ENCODE data around the gene ENDOG. TPM values are rescaled to one million over a fixed set of nuclear protein-coding genes. Genes with fewer than 3 reads are reported as not detected.

The ENDOG gene
- total and polyA plus RNA-seq, 2 experiments from 2014 or later, result 15.1 to 23.5 TPM

GRCh38 chr9:128828719-128829452 lies 10.6 kb downstream of the ENDOG start:
- Mint-ChIP-seq H3K36me3 (ENCODE audit: low read depth) (peaks cover 59% of the 10 kb centered on the region), H3K27ac (peak overlapping the region; percentile 97), H3K9me3 (no peaks in the 10 kb centered on the region; the same call in 2 of the 3 replicates), H3K4me3 (peak overlapping the region; percentile 96), H3K27me3 (ENCODE audit: insufficient read depth, low read depth, poor library complexity) (peaks cover 9% of the 10 kb centered on the region), H3K4me1 (peaks cover 7% of the 10 kb centered on the region)
- peak overlapping the region; percentile 77; the same call in 1 of the 2 replicates for H3K27ac ChIP-seq (ENCODE audit: low read depth)
- H4K20me1 ChIP-seq (replicated peaks; ENCODE audit: insufficient read depth), result 0 out of 2 replicates have a peak, but pooled peaks cover 4% of the 10 kb centered on the region
- no peaks in the 10 kb centered on the region for H3K27me3 ChIP-seq (ENCODE audit: insufficient read depth)
- peaks cover 14% of the 10 kb centered on the region for H3K36me3 ChIP-seq (ENCODE audit: insufficient read depth)
- DNase-seq (ENCODE audit: low spot score) (no peak), ATAC-seq (peak; percentile 15)
- TF ChIP-seq EZH2phosphoT487 (IDR thresholded peaks at IDR 0.05; ENCODE audit: unreplicated experiment), result no peak
- no peak for TF ChIP-seq ETS1 (IDR thresholded peaks at IDR 0.05)
- no peak for TF ChIP-seq REST (IDR thresholded peaks at IDR 0.05; ENCODE audit: unreplicated experiment)
- TF ChIP-seq ZNF114 (CRISPR knock-in tag; IDR thresholded peaks at IDR 0.05), result no peak
- TF ChIP-seq STAT1 (IDR thresholded peaks at IDR 0.05; ENCODE audit: unreplicated experiment), result no peak
- TF ChIP-seq POLR2AphosphoS5 (IDR thresholded peaks at IDR 0.05; ENCODE audit: low read depth), result no peak
- TF ChIP-seq EZH2 (IDR thresholded peaks at IDR 0.05; ENCODE audit: low read depth, unreplicated experiment), result no peak
- TF ChIP-seq ZNF462 (CRISPR knock-in tag; IDR thresholded peaks at IDR 0.05), result no peak
- no peak for TF ChIP-seq CTCF (conservative IDR thresholded peaks at IDR 0.05; ENCODE audit: low read depth in 2 of 2)
- no peak for TF ChIP-seq ZNF331 (CRISPR knock-in tag; IDR thresholded peaks at IDR 0.05; ENCODE audit: low read depth)
- no peak for TF ChIP-seq NANOG (IDR thresholded peaks at IDR 0.05; ENCODE audit: borderline replicate concordance)
- TF ChIP-seq CREB1 (CRISPR knock-in tag; IDR thresholded peaks at IDR 0.05; ENCODE audit: low read depth), result no peak
- no peak for TF ChIP-seq JUNB (IDR thresholded peaks at IDR 0.05; ENCODE audit: unreplicated experiment)
- peak overlapping the region; percentile 98 for H3K4me2 ChIP-seq
- H3K9me2 ChIP-seq (ENCODE audit: insufficient read depth), result no peaks in the 10 kb centered on the region
- H3K4me1 ChIP-seq (ENCODE audit: insufficient read depth), result no peaks in the 10 kb centered on the region
- H3K4me3 ChIP-seq, result peak overlapping the region; percentile 98
- H2AFZ ChIP-seq, result peak overlapping the region; percentile 84; the same call in 1 of the 2 replicates
- 0 out of 2 replicates have a peak, but pooled peaks cover 8% of the 10 kb centered on the region for H3F3A ChIP-seq (replicated peaks; ENCODE audit: low read depth)
- peaks cover 8% of the 10 kb centered on the region for H3K79me2 ChIP-seq (replicated peaks; ENCODE audit: insufficient read depth)

Measured in GM23338 (cell line).